OCI-LY7 (cell line): ENCODE results near the gene COPE. TPM values are rescaled to one million over a fixed set of nuclear protein-coding genes. Genes with fewer than 3 reads are reported as not detected.
A peak's percentile ranks its signal among the peaks of the same experiment; 100 is the strongest.

Experiments
- BruUV-seq: library from RNA; stranded (reverse); fragments of 400-500 nt; replicated peaks from 2 replicates; lab custom pipeline; 2021; lab: Mats Ljungman, UMichigan
- CTCF ChIA-PET: fragments of 300-600 bp; sonication (Branson Sonifier 250); formaldehyde crosslinking; loops from one replicate; lab custom pipeline; 2022; ENCODE audit warnings: antibody characterized with exemption; ENCODE audit not compliant: unreplicated experiment; lab: Charles Lee
- POLR2A ChIA-PET: fragments of 300-600 bp; sonication (Branson Sonifier 250); formaldehyde crosslinking; loops from one replicate; lab custom pipeline; 2022; ENCODE audit warnings: antibody characterized with exemption; lab: Charles Lee
- DNase-seq: peaks from one replicate; pipeline ENCODE4 v3.0.0-alpha.2; 2015; ENCODE audit warnings: low spot score
- H2AFZ ChIP-seq: fragments of 200-600 bp; sonication (generic), shearing (Covaris generic); 2 replicates; pipeline ENCODE4 v1.6.1; 2014; ENCODE audit warnings: mild to moderate bottlenecking, antibody characterized with exemption, low read length, moderate library complexity
- H3K27ac ChIP-seq: fragments of 200-600 bp; sonication (generic); 2 replicates; pipeline ENCODE4 v1.5.1; 2014; ENCODE audit warnings: mixed run types, low read depth, mild to moderate bottlenecking, moderate library complexity, low read length, inconsistent platforms; ENCODE audit not compliant: poor library complexity, severe bottlenecking
- H3K36me3 ChIP-seq: fragments of 200-600 bp; sonication (generic); 2 replicates; pipeline ENCODE4 v1.6.1; 2014; ENCODE audit warnings: mild to moderate bottlenecking, antibody characterized with exemption, low read length, moderate library complexity, mixed read lengths; ENCODE audit not compliant: insufficient read depth
- H3K4me1 ChIP-seq: fragments of 200-600 bp; sonication (generic); 2 replicates; pipeline ENCODE4 v1.5.1; 2014; ENCODE audit warnings: mild to moderate bottlenecking, low read length; ENCODE audit not compliant: insufficient read depth, poor library complexity, severe bottlenecking
- H3K4me2 ChIP-seq: fragments of 200-600 bp; sonication (generic); 2 replicates; pipeline ENCODE4 v1.6.1; 2014; ENCODE audit warnings: mild to moderate bottlenecking, low read length
- H3K4me3 ChIP-seq: fragments of 200-600 bp; sonication (generic); 2 replicates; pipeline ENCODE4 v1.5.1; 2014; ENCODE audit warnings: mild to moderate bottlenecking, low read depth, low read length; ENCODE audit not compliant: poor library complexity, severe bottlenecking
- H3K79me2 ChIP-seq: fragments of 200-600 bp; sonication (generic); 2 replicates; pipeline ENCODE4 v1.6.1; 2016; ENCODE audit warnings: low read depth, mild to moderate bottlenecking, low read length, moderate library complexity, mixed read lengths; ENCODE audit not compliant: insufficient read depth
- H3K9me2 ChIP-seq: fragments of 200-600 bp; sonication (generic); 2 replicates; pipeline ENCODE4 v1.6.1; 2016; ENCODE audit warnings: mild to moderate bottlenecking, low read length, mixed read lengths; ENCODE audit not compliant: insufficient read depth
- H3K9me3 ChIP-seq: fragments of 200-600 bp; sonication (generic); 2 replicates; pipeline ENCODE4 v1.6.1; 2014; ENCODE audit warnings: mild to moderate bottlenecking, mixed run types, low read length, mixed read lengths
- H4K20me1 ChIP-seq: fragments of 200-600 bp; sonication (generic); 2 replicates; pipeline ENCODE4 v1.6.1; 2014; ENCODE audit warnings: mild to moderate bottlenecking, antibody characterized with exemption, low read length, moderate library complexity, mixed read lengths; ENCODE audit not compliant: insufficient read depth
- CTCF ChIP-seq: fragments of 200-600 bp; sonication (generic); conservative IDR thresholded peaks from 2 replicates; pipeline ENCODE4 v1.5.1; 2014; ENCODE audit warnings: mild to moderate bottlenecking, antibody characterized with exemption, low read length, moderate library complexity, mixed read lengths
- EZH2phosphoT487 ChIP-seq: fragments of 200-600 bp; sonication (generic); IDR thresholded peaks from 2 replicates; pipeline ENCODE4 v1.6.1; 2018; ENCODE audit warnings: low read depth, borderline replicate concordance, mild to moderate bottlenecking, mixed run types, antibody characterized with exemption, low read length, moderate library complexity, mixed read lengths
- intact Hi-C: fragments of 100-400 bp; cut with micrococcal nuclease; formaldehyde crosslinking; loops from one replicate; pipeline ENCODE4 v1.10.0; 2022; ENCODE audit not compliant: unreplicated experiment
- total RNA-seq, 2 experiments: library from RNA; depleted of rRNA in 1 of 2; stranded (reverse); fragments of >200 nt in 1 of 2; shearing (Covaris generic) in 1 of 2; gene quantifications; 2 replicates each; pipeline ENCODE4 v1.2.3, GENCODE V29; 2014 to 2022

The COPE gene
- total RNA-seq, 2 experiments from 2014 or later, result 255 to 256 TPM

- Histone ChIP-seq H3K27ac (no peak overlapping the region), H3K4me2 (no peak overlapping the region), H3K79me2 (no peaks in the 10 kb centered on the region), H4K20me1 (no peaks in the 10 kb centered on the region), H3K4me1 (no peaks in the 10 kb centered on the region), H3K9me2 (no peaks in the 10 kb centered on the region), H3K9me3 (no peaks in the 10 kb centered on the region), H3K4me3 (no peak overlapping the region), H3K36me3 (peaks cover 60% of the 10 kb centered on the region), H2AFZ (no peak overlapping the region)
- ChIA-PET CTCF (no interaction called here), POLR2A (no interaction called here)
- no TSS peak for BruUV-seq
- no peak for DNase-seq
- intact Hi-C loops, result no loop called here
- TF ChIP-seq CTCF (no peak), EZH2phosphoT487 (no peak)
These were observed 9.2 kb downstream of the COPE start for GRCh38 chr19:18910010-18910409.

- Histone ChIP-seq H3K9me2 (no peaks in the 10 kb centered on the region), H3K27ac (no peak overlapping the region), H3K79me2 (no peaks in the 10 kb centered on the region), H4K20me1 (no peaks in the 10 kb centered on the region), H3K4me3 (no peak overlapping the region), H2AFZ (no peak overlapping the region), H3K4me2 (no peak overlapping the region), H3K36me3 (peaks cover 56% of the 10 kb centered on the region), H3K9me3 (no peaks in the 10 kb centered on the region), H3K4me1 (no peaks in the 10 kb centered on the region)
- no peak for DNase-seq
- ChIA-PET POLR2A (no interaction called here), CTCF (no interaction called here)
- TF ChIP-seq EZH2phosphoT487 (no peak), CTCF (no peak)
- intact Hi-C loops, result no loop called here
- BruUV-seq, result TSS peak; percentile 52
These were observed 10.1 kb downstream of the COPE start for GRCh38 chr19:18908917-18909619.
